HepG2 (cell line): ENCODE measurements around the gene WDR59. TPM values are rescaled to one million over a fixed set of nuclear protein-coding genes. Genes with fewer than 3 reads are reported as not detected.

Experiments
- AHR ChIP-seq: IDR thresholded peaks from 2 replicates; pipeline ENCODE4 v1.6.1; 2018; ENCODE audit warnings: missing genetic modification reagents, missing compliant biosample characterization
- HOXA5 ChIP-seq: sonication (generic); formaldehyde crosslinking; IDR thresholded peaks from 2 replicates; pipeline ENCODE4 v1.4.0; 2020; ENCODE audit warnings: missing genetic modification reagents
- IKZF1 ChIP-seq: fragments of 450-650 bp; IDR thresholded peaks from 2 replicates; pipeline ENCODE4 v1.7.1; 2016
- IRF1 ChIP-seq: sonication (generic); formaldehyde crosslinking; IDR thresholded peaks from 2 replicates; pipeline ENCODE4 v1.4.0; 2020; ENCODE audit warnings: low read depth, mild to moderate bottlenecking, missing genetic modification reagents
- MED1 ChIP-seq: sonication (generic); formaldehyde crosslinking; IDR thresholded peaks from 2 replicates; pipeline ENCODE4 v1.4.0; 2020; ENCODE audit warnings: missing genetic modification reagents
- MTA1 ChIP-seq: sonication (generic); formaldehyde crosslinking; IDR thresholded peaks from 2 replicates; pipeline ENCODE4 v1.4.0; 2020; ENCODE audit warnings: missing genetic modification reagents, mild to moderate bottlenecking, borderline replicate concordance
- RXRA ChIP-seq: sonication (generic); formaldehyde crosslinking; IDR thresholded peaks from 2 replicates; pipeline ENCODE4 v1.5.1; 2020; ENCODE audit warnings: missing genetic modification reagents
- SETDB1 ChIP-seq: sonication (generic); formaldehyde crosslinking; IDR thresholded peaks from 2 replicates; pipeline ENCODE4 v1.5.1; 2020; ENCODE audit warnings: missing genetic modification reagents, mild to moderate bottlenecking, borderline replicate concordance
- SP140L ChIP-seq: sonication (generic); formaldehyde crosslinking; IDR thresholded peaks from 2 replicates; pipeline ENCODE4 v1.4.0; 2020; ENCODE audit warnings: missing genetic modification reagents, borderline replicate concordance
- TBX3 ChIP-seq: fragments of 450-650 bp; IDR thresholded peaks from 2 replicates; pipeline ENCODE4 v1.6.1; 2017; ENCODE audit warnings: antibody characterized with exemption, mild to moderate bottlenecking, inconsistent platforms, borderline replicate concordance
- THRA ChIP-seq: sonication (generic); formaldehyde crosslinking; IDR thresholded peaks from 2 replicates; pipeline ENCODE4 v1.4.0; 2020; ENCODE audit warnings: missing genetic modification reagents, borderline replicate concordance
- USF2 ChIP-seq, 2 experiments: sonication (generic) in 1 of 2; formaldehyde crosslinking in 1 of 2; IDR thresholded peaks; 2 replicates each; pipeline versions ENCODE4 v1.5.1 to v1.6.1; 2011 to 2020; ENCODE audit warnings: borderline replicate concordance in 1 of 2, low read depth in 1 of 2, low read length in 1 of 2, mild to moderate bottlenecking in 1 of 2, missing genetic modification reagents in 1 of 2, moderate library complexity in 1 of 2
- ZBED4 ChIP-seq: sonication (generic); formaldehyde crosslinking; IDR thresholded peaks from 2 replicates; pipeline ENCODE4 v1.4.0; 2020; ENCODE audit warnings: missing genetic modification reagents, borderline replicate concordance
- ZFP36L1 ChIP-seq: sonication (generic); formaldehyde crosslinking; IDR thresholded peaks from 2 replicates; pipeline ENCODE4 v1.8.0; 2022; ENCODE audit warnings: mild to moderate bottlenecking, missing genetic modification reagents, moderate library complexity
- ZFP37 ChIP-seq: sonication (generic); formaldehyde crosslinking; IDR thresholded peaks from 2 replicates; pipeline ENCODE4 v1.4.0; 2020; ENCODE audit warnings: missing genetic modification reagents, borderline replicate concordance
- ZGPAT ChIP-seq: IDR thresholded peaks from 2 replicates; pipeline ENCODE4 v1.6.1; 2016; ENCODE audit warnings: mild to moderate bottlenecking
- ZNF496 ChIP-seq: sonication (generic); formaldehyde crosslinking; IDR thresholded peaks from 2 replicates; pipeline ENCODE4 v1.8.1; 2023; ENCODE audit warnings: mild to moderate bottlenecking, moderate library complexity, missing genetic modification reagents; ENCODE audit not compliant: insufficient replicate concordance
- ZSCAN9 ChIP-seq: IDR thresholded peaks from 2 replicates; pipeline ENCODE4 v1.6.1; 2016; ENCODE audit warnings: borderline replicate concordance
- polyA plus RNA-seq, 8 experiments: library from polyadenylated mRNA; depleted of rRNA in 3 of 8; stranded (reverse) in 7 of 8; unstranded in 1 of 8; fragments of >200 nt; fragmentation: Illumina TruSeq in 4 of 8; extraction: Trizol in 4 of 8; gene quantifications; 2 replicates each; pipeline versions ENCODE4 v1.2.1 to v1.2.3, GENCODE V29; 2011 to 2016; ENCODE audit warnings: low read depth in 4 of 8, missing spikeins in 1 of 8, mixed read lengths in 1 of 8; ENCODE audit not compliant: insufficient read depth in 1 of 8
- total RNA-seq, 5 experiments: library from RNA; depleted of rRNA; stranded (reverse); fragments of >200 nt; fragmentation: Illumina TruSeq; extraction: Trizol; gene quantifications; 2 replicates each; pipeline ENCODE4 v1.2.3, GENCODE V29; 2016; ENCODE audit warnings: low read depth in 1 of 5

WDR59 gene
- total and polyA plus RNA-seq, 2 of the 13 experiments (the other 11 are each of a cell fraction or from before 2014, with no cell fraction given) = 65.2 to 306 TPM

- no peak for TF ChIP-seq SP140L (CRISPR knock-in tag)
- TF ChIP-seq THRA (CRISPR knock-in tag) = peak; percentile 43; the same call in 1 of the 2 replicates
- peak; percentile 79; the same call in 1 of the 2 replicates for TF ChIP-seq ZGPAT (CRISPR knock-in tag)
- TF ChIP-seq SETDB1 = no peak
- no peak for TF ChIP-seq IKZF1
- no peak for TF ChIP-seq ZNF496 (CRISPR knock-in tag)
- peak; percentile 88 for TF ChIP-seq AHR (CRISPR knock-in tag)
- TF ChIP-seq MTA1 (CRISPR knock-in tag) = peak; percentile 89; the same call in 1 of the 2 replicates
- peak; percentile 41 for TF ChIP-seq RXRA (CRISPR knock-in tag)
- TF ChIP-seq ZSCAN9 (CRISPR knock-in tag) = no peak; the same call in none of the 2 replicates
- TF ChIP-seq ZFP37 (CRISPR knock-in tag) = 0 out of 2 replicates have a peak, but pooled peaks have one; percentile 55
- TF ChIP-seq USF2 (IDR thresholded peaks at IDR 0.05; ENCODE audit: low read depth, low read length) = no peak
- TF ChIP-seq USF2 (CRISPR knock-in tag; IDR thresholded peaks at IDR 0.05; ENCODE audit: borderline replicate concordance) = no peak
- TF ChIP-seq TBX3 = no peak
- no peak for TF ChIP-seq IRF1 (CRISPR knock-in tag)
- no peak for TF ChIP-seq ZFP36L1
- peak; percentile 43 for TF ChIP-seq MED1 (CRISPR knock-in tag)
- 0 out of 2 replicates have a peak, but pooled peaks have one; percentile 60 for TF ChIP-seq HOXA5 (CRISPR knock-in tag)
- 0 out of 2 replicates have a peak, but pooled peaks have one; percentile 33 for TF ChIP-seq ZBED4 (CRISPR knock-in tag)
Measured at GRCh38 chr16:74984529-74985296, at the start of gene WDR59 (continued).
